ENCODE data around the gene TGM2.

TGM2 gene

DNA sequence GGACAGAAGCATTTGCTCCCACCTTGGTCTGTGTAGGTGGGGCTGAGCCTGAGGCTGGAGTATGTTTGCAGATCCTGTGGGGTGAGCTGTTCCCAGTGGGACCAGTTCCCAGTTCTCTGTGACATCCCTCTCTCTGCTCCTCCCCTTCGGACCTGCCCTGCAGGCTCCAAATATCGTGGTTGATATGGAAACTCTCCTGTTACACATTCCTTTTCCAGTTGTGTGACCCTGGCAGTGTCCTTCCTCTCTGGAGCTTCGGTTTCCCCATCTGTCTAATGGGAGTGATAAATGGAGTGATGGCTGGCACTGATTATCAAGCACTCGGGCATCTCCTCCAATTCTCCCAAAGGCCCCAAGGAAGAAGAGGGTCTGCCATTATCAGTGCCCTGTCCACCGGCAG, 15.7 kb upstream of the TGM2 start:
- no peak overlapping the region for H3K9ac ChIP-seq (ENCODE audit: low read length)
- no peaks in the 10 kb centered on the region for H3K27me3 ChIP-seq (ENCODE audit: insufficient read depth, low read length)
- peaks cover 17 to 26% of the 10 kb centered on the region in 2 experiments for H3K4me1 ChIP-seq (ENCODE audit: control insufficient read depth in 1 of 2, insufficient read depth in 2 of 2, low read length in 2 of 2)
- peak overlapping the region; percentile 53 for H3K18ac ChIP-seq (ENCODE audit: low read length)
- H3K23ac ChIP-seq (ENCODE audit: low read length): no peak overlapping the region
- no peak overlapping the region for H3K4me2 ChIP-seq (ENCODE audit: low read length)
- peak overlapping the region; percentile 98 for H2BK12ac ChIP-seq (ENCODE audit: low read length)
- no CpG with 5 or more reads among the region's 5 CpGs for WGBS (ENCODE audit: extremely low coverage, insufficient coverage, insufficient read length)
- peak; percentile 77 to 84 for DNase-seq
- H2BK5ac ChIP-seq (ENCODE audit: low read depth, low read length, poor library complexity): peak overlapping the region; percentile 23
- peak overlapping the region; percentile 75 for H3K14ac ChIP-seq (ENCODE audit: low read length)
- H3K36me3 ChIP-seq (ENCODE audit: control insufficient read depth in 1 of 2, insufficient read depth in 2 of 2, low read length in 2 of 2): no peaks in the 10 kb centered on the region
- peak overlapping the region; percentile 40 for H3K4ac ChIP-seq (ENCODE audit: low read depth, low read length)
- H3K4me3 ChIP-seq (ENCODE audit: low read depth, low read length): no peak overlapping the region
- peak overlapping the region; percentile 17 for H4K8ac ChIP-seq (ENCODE audit: low read depth, low read length)
- H4K91ac ChIP-seq (ENCODE audit: low read depth, low read length): peak overlapping the region; percentile 93
- H3K9me3 ChIP-seq (ENCODE audit: insufficient read depth, low read depth, low read length): peaks cover 1% of the 10 kb centered on the region
- no peak overlapping the region for H3K27ac ChIP-seq (ENCODE audit: low read depth, low read length)
- H3K79me1 ChIP-seq (ENCODE audit: low read length): peaks cover 23% of the 10 kb centered on the region
- peak overlapping the region; percentile 81 for H2BK120ac ChIP-seq (ENCODE audit: insufficient read depth, low read length, poor library complexity)
- peak overlapping the region; percentile 75 for H2AK5ac ChIP-seq (ENCODE audit: low read length)
- H2AFZ ChIP-seq (ENCODE audit: insufficient read depth, low read length, poor library complexity): no peak overlapping the region
- no peak overlapping the region for H4K12ac ChIP-seq (ENCODE audit: low read depth, low read length)
- no peaks in the 10 kb centered on the region for H3K79me2 ChIP-seq (ENCODE audit: control insufficient read depth, insufficient read depth, low read length, poor library complexity)

- H3K4ac ChIP-seq (ENCODE audit: low read depth, low read length): peak overlapping the region; percentile 76
- H4K12ac ChIP-seq (ENCODE audit: low read depth, low read length): no peak overlapping the region
- no peak overlapping the region for H4K8ac ChIP-seq (ENCODE audit: low read depth, low read length)
- peak overlapping the region; percentile 39 for H3K27ac ChIP-seq (ENCODE audit: low read depth, low read length)
- peak overlapping the region; percentile 83 for H4K91ac ChIP-seq (ENCODE audit: low read depth, low read length)
- H2AFZ ChIP-seq (ENCODE audit: insufficient read depth, low read length, poor library complexity): no peak overlapping the region
- peak overlapping the region; percentile 87 for H2BK12ac ChIP-seq (ENCODE audit: low read length)
- H3K4me1 ChIP-seq (ENCODE audit: control insufficient read depth in 1 of 2, insufficient read depth in 2 of 2, low read length in 2 of 2): peaks cover 17 to 30% of the 10 kb centered on the region in 2 experiments
- WGBS (ENCODE audit: extremely low coverage, insufficient coverage, insufficient read length): no CpG with 5 or more reads among the region's 6 CpGs
- H3K18ac ChIP-seq (ENCODE audit: low read length): no peak overlapping the region
- no peak overlapping the region for H2BK5ac ChIP-seq (ENCODE audit: low read depth, low read length, poor library complexity)
- H3K14ac ChIP-seq (ENCODE audit: low read length): peak overlapping the region; percentile 62
- peak overlapping the region; percentile 26 for H2AK5ac ChIP-seq (ENCODE audit: low read length)
- no peak overlapping the region for H3K9ac ChIP-seq (ENCODE audit: low read length)
- no peak overlapping the region for H3K4me2 ChIP-seq (ENCODE audit: low read length)
- H3K79me2 ChIP-seq (ENCODE audit: control insufficient read depth, insufficient read depth, low read length, poor library complexity): no peaks in the 10 kb centered on the region
- H3K79me1 ChIP-seq (ENCODE audit: low read length): peaks cover 23% of the 10 kb centered on the region
- H3K23ac ChIP-seq (ENCODE audit: low read length): no peak overlapping the region
- peak overlapping the region; percentile 82 for H2BK120ac ChIP-seq (ENCODE audit: insufficient read depth, low read length, poor library complexity)
- H3K36me3 ChIP-seq (ENCODE audit: control insufficient read depth in 1 of 2, insufficient read depth in 2 of 2, low read length in 2 of 2): no peaks in the 10 kb centered on the region
- H3K27me3 ChIP-seq (ENCODE audit: insufficient read depth, low read length): no peaks in the 10 kb centered on the region
- peak in 1 of 2 donors; percentile 66 for DNase-seq
- peaks cover 1% of the 10 kb centered on the region for H3K9me3 ChIP-seq (ENCODE audit: insufficient read depth, low read depth, low read length)
- H3K4me3 ChIP-seq (ENCODE audit: low read depth, low read length): no peak overlapping the region
Measured at GRCh38 chr20:38179846-38180245, 14.8 kb upstream of the TGM2 start.

GRCh38 chr20:38178581-38178980, 13.5 kb upstream of the TGM2 start:
- no peak for DNase-seq
- H3K23ac ChIP-seq (ENCODE audit: low read length): no peak overlapping the region
- H4K91ac ChIP-seq (ENCODE audit: low read depth, low read length): peak overlapping the region; percentile 48
- H3K79me1 ChIP-seq (ENCODE audit: low read length): peaks cover 19% of the 10 kb centered on the region
- H3K9me3 ChIP-seq (ENCODE audit: insufficient read depth, low read depth, low read length): peaks cover 1% of the 10 kb centered on the region
- H4K8ac ChIP-seq (ENCODE audit: low read depth, low read length): no peak overlapping the region
- no peak overlapping the region for H3K4me2 ChIP-seq (ENCODE audit: low read length)
- no peak overlapping the region for H3K27ac ChIP-seq (ENCODE audit: low read depth, low read length)
- H3K14ac ChIP-seq (ENCODE audit: low read length): no peak overlapping the region
- no peaks in the 10 kb centered on the region for H3K79me2 ChIP-seq (ENCODE audit: control insufficient read depth, insufficient read depth, low read length, poor library complexity)
- no peak overlapping the region for H4K12ac ChIP-seq (ENCODE audit: low read depth, low read length)
- no peak overlapping the region for H3K4me3 ChIP-seq (ENCODE audit: low read depth, low read length)
- peak overlapping the region; percentile 11 for H2BK120ac ChIP-seq (ENCODE audit: insufficient read depth, low read length, poor library complexity)
- no peak overlapping the region for H3K9ac ChIP-seq (ENCODE audit: low read length)
- H2BK12ac ChIP-seq (ENCODE audit: low read length): no peak overlapping the region
- no peak overlapping the region for H2BK5ac ChIP-seq (ENCODE audit: low read depth, low read length, poor library complexity)
- H3K36me3 ChIP-seq (ENCODE audit: control insufficient read depth in 1 of 2, insufficient read depth in 2 of 2, low read length in 2 of 2): no peaks in the 10 kb centered on the region
- H3K27me3 ChIP-seq (ENCODE audit: insufficient read depth, low read length): no peaks in the 10 kb centered on the region
- WGBS (ENCODE audit: extremely low coverage, insufficient coverage, insufficient read length): no CpG with 5 or more reads among the region's 4 CpGs
- no peak overlapping the region for H2AFZ ChIP-seq (ENCODE audit: insufficient read depth, low read length, poor library complexity)
- H3K4me1 ChIP-seq (ENCODE audit: control insufficient read depth in 1 of 2, insufficient read depth in 2 of 2, low read length in 2 of 2): peaks cover 16 to 25% of the 10 kb centered on the region in 2 experiments
- no peak overlapping the region for H3K18ac ChIP-seq (ENCODE audit: low read length)
- no peak overlapping the region for H3K4ac ChIP-seq (ENCODE audit: low read depth, low read length)
- no peak overlapping the region for H2AK5ac ChIP-seq (ENCODE audit: low read length)

- Histone ChIP-seq H2BK120ac (ENCODE audit: insufficient read depth, low read length, poor library complexity) (no peak overlapping the region), H3K23ac (ENCODE audit: low read length) (no peak overlapping the region), H2AK5ac (ENCODE audit: low read length) (peak overlapping the region; percentile 33), H2BK5ac (ENCODE audit: low read depth, low read length, poor library complexity) (no peak overlapping the region), H3K14ac (ENCODE audit: low read length) (peak overlapping the region; percentile 57), H3K4me3 (ENCODE audit: low read depth, low read length) (no peak overlapping the region), H3K79me2 (ENCODE audit: control insufficient read depth, insufficient read depth, low read length, poor library complexity) (no peaks in the 10 kb centered on the region), H3K79me1 (ENCODE audit: low read length) (peaks cover 17% of the 10 kb centered on the region), H4K91ac (ENCODE audit: low read depth, low read length) (peak overlapping the region; percentile 29), H3K18ac (ENCODE audit: low read length) (no peak overlapping the region), H2AFZ (ENCODE audit: insufficient read depth, low read length, poor library complexity) (no peak overlapping the region), H3K9ac (ENCODE audit: low read length) (no peak overlapping the region), H4K12ac (ENCODE audit: low read depth, low read length) (no peak overlapping the region), H3K9me3 (ENCODE audit: insufficient read depth, low read depth, low read length) (peaks cover 1% of the 10 kb centered on the region), H3K4me2 (ENCODE audit: low read length) (no peak overlapping the region), H3K36me3 (ENCODE audit: control insufficient read depth in 1 of 2, insufficient read depth in 2 of 2, low read length in 2 of 2) (no peaks in the 10 kb centered on the region), H3K4ac (ENCODE audit: low read depth, low read length) (no peak overlapping the region), H4K8ac (ENCODE audit: low read depth, low read length) (no peak overlapping the region), H2BK12ac (ENCODE audit: low read length) (peak overlapping the region; percentile 24), H3K4me1 (ENCODE audit: control insufficient read depth in 1 of 2, insufficient read depth in 2 of 2, low read length in 2 of 2) (peaks cover 15 to 27% of the 10 kb centered on the region in 2 experiments), H3K27ac (ENCODE audit: low read depth, low read length) (no peak overlapping the region), H3K27me3 (ENCODE audit: insufficient read depth, low read length) (no peaks in the 10 kb centered on the region)
- no peak for DNase-seq
- WGBS (ENCODE audit: extremely low coverage, insufficient coverage, insufficient read length): no CpG with 5 or more reads among the region's 8 CpGs
Measured at GRCh38 chr20:38178065-38178491, 13.0 kb upstream of the TGM2 start.

Measured in trophoblast cell (in vitro differentiated cells and primary cell).